Muscle of leg (tissue), 11 donors: Measurements from ENCODE around the gene NOXA1. TPM values are rescaled to one million over a fixed set of nuclear protein-coding genes. Genes with fewer than 3 reads are reported as not detected.
A peak's percentile ranks its signal among the peaks of the same experiment; 100 is the strongest.

Experiments
- DNase-seq: peaks from one replicate; pipeline ENCODE4 v3.0.0; 2013
- H3K27ac ChIP-seq: one replicate; pipeline ENCODE4 v1.5.1; 2013; ENCODE audit warnings: mild to moderate bottlenecking, low read length, control low read depth
- H3K27me3 ChIP-seq: one replicate; pipeline ENCODE4 v1.6.1; 2013; ENCODE audit warnings: low read length; ENCODE audit not compliant: control insufficient read depth, insufficient read depth
- H3K36me3 ChIP-seq: one replicate; pipeline ENCODE4 v1.6.1; 2013; ENCODE audit warnings: low read length; ENCODE audit not compliant: control insufficient read depth, insufficient read depth
- H3K4me1 ChIP-seq: one replicate; pipeline ENCODE4 v1.6.1; 2013; ENCODE audit warnings: low read length; ENCODE audit not compliant: control insufficient read depth, insufficient read depth
- H3K4me3 ChIP-seq: one replicate; pipeline ENCODE4 v1.5.1; 2013; ENCODE audit warnings: low read length, control low read depth
- H3K9me3 ChIP-seq: replicated peaks from 2 replicates; pipeline ENCODE4 v1.6.1; 2013; ENCODE audit warnings: low read depth, low read length; ENCODE audit not compliant: control insufficient read depth
- WGBS: methylation state at CpG from one replicate; pipeline ENCODE4 v1.1.5; 2013; ENCODE audit warnings: missing lambda C conversion rate; ENCODE audit not compliant: insufficient coverage; 5-methylcytosine and 5-hydroxymethylcytosine counted together
- polyA plus RNA-seq, 8 donors: library from polyadenylated mRNA; unstranded; fragments of 120-200 nt; gene quantifications; one replicate each; pipeline versions ENCODE4 v1.2.1 to v1.2.3, GENCODE V29; 2013; ENCODE audit warnings: inconsistent platforms in 1 of 8, low replicate concordance in 1 of 8; ENCODE audit not compliant: insufficient read length in 8 of 8, insufficient read depth in 1 of 8
- total RNA-seq: library from RNA; stranded (reverse); fragments of 120-200 nt; gene quantifications from one replicate; pipeline ENCODE4 v1.2.4, GENCODE V29; 2013

Gene NOXA1
- total and polyA plus RNA-seq, 9 donors, result 0.99 to 5.1 (median 2.3) TPM

- Histone ChIP-seq H3K9me3 (no peaks in the 10 kb centered on the region), H3K4me3 (no peak overlapping the region), H3K4me1 (peaks cover 17% of the 10 kb centered on the region), H3K27ac (no peak overlapping the region), H3K36me3 (no peaks in the 10 kb centered on the region), H3K27me3 (no peaks in the 10 kb centered on the region)
- 91% methylated on average over 17 of the region's 23 CpGs for WGBS
- DNase-seq, result no peak
Observed at GRCh38 chr9:137416006-137416562, 7.1 kb upstream of the NOXA1 start.

GRCh38 chr9:137416563-137417151 is 6.5 kb upstream of the NOXA1 start:
- WGBS, result 91% methylated on average over 40 of the region's 45 CpGs
- Histone ChIP-seq H3K27me3 (no peaks in the 10 kb centered on the region), H3K9me3 (no peaks in the 10 kb centered on the region), H3K36me3 (no peaks in the 10 kb centered on the region), H3K4me3 (no peak overlapping the region), H3K27ac (no peak overlapping the region), H3K4me1 (peaks cover 14% of the 10 kb centered on the region)
- DNase-seq, result no peak

- Histone ChIP-seq H3K27ac (no peak overlapping the region), H3K36me3 (no peaks in the 10 kb centered on the region), H3K4me3 (no peak overlapping the region), H3K27me3 (no peaks in the 10 kb centered on the region), H3K9me3 (no peaks in the 10 kb centered on the region), H3K4me1 (peaks cover 12% of the 10 kb centered on the region)
- 64% methylated on average over 99 of the region's 99 CpGs for WGBS
- no peak for DNase-seq
Observed at GRCh38 chr9:137417161-137418021, 5.8 kb upstream of the NOXA1 start.

- Histone ChIP-seq H3K4me3 (peak overlapping the region; percentile 63), H3K9me3 (no peaks in the 10 kb centered on the region), H3K27me3 (no peaks in the 10 kb centered on the region), H3K4me1 (peaks cover 11% of the 10 kb centered on the region), H3K27ac (no peak overlapping the region), H3K36me3 (no peaks in the 10 kb centered on the region)
- WGBS, result 6% methylated on average over 9 of the region's 11 CpGs
- DNase-seq, result no peak
Observed at GRCh38 chr9:137421838-137422603, 1.2 kb upstream of the NOXA1 start.

GRCh38 chr9:137423514-137424291 is 510 bp downstream of the NOXA1 start:
- Histone ChIP-seq H3K4me1 (peaks cover 11% of the 10 kb centered on the region), H3K27ac (no peak overlapping the region), H3K9me3 (no peaks in the 10 kb centered on the region), H3K4me3 (peak overlapping the region; percentile 19), H3K36me3 (no peaks in the 10 kb centered on the region), H3K27me3 (no peaks in the 10 kb centered on the region)
- DNase-seq, result no peak
- 12% methylated on average over 76 of the region's 77 CpGs for WGBS

GRCh38 chr9:137426018-137426681 is 3.0 kb downstream of the NOXA1 start:
- no peak overlapping the region for H3K27ac ChIP-seq
- no peak overlapping the region for H3K4me3 ChIP-seq
- peaks cover 21% of the 10 kb centered on the region for H3K4me1 ChIP-seq
- WGBS, result 67% methylated on average over 13 of the region's 18 CpGs
- DNase-seq, result no peak
- no peaks in the 10 kb centered on the region for H3K9me3 ChIP-seq
- H3K27me3 ChIP-seq, result no peaks in the 10 kb centered on the region
- no peaks in the 10 kb centered on the region for H3K36me3 ChIP-seq

GRCh38 chr9:137427454-137428310 is 4.5 kb downstream of the NOXA1 start:
- Histone ChIP-seq H3K4me3 (no peak overlapping the region), H3K9me3 (no peaks in the 10 kb centered on the region), H3K27me3 (no peaks in the 10 kb centered on the region), H3K4me1 (peaks cover 17% of the 10 kb centered on the region), H3K36me3 (no peaks in the 10 kb centered on the region), H3K27ac (no peak overlapping the region)
- WGBS, result 61% methylated on average over 26 of the region's 27 CpGs
- DNase-seq, result no peak

- no peaks in the 10 kb centered on the region for H3K9me3 ChIP-seq
- no peak for DNase-seq
- WGBS, result 79% methylated on average over 5 of the region's 6 CpGs
- no peaks in the 10 kb centered on the region for H3K27me3 ChIP-seq
- H3K36me3 ChIP-seq, result no peaks in the 10 kb centered on the region
- no peak overlapping the region for H3K4me3 ChIP-seq
- H3K27ac ChIP-seq, result no peak overlapping the region
- H3K4me1 ChIP-seq, result peaks cover 17% of the 10 kb centered on the region
Observed at GRCh38 chr9:137428311-137428630, 5.1 kb downstream of the NOXA1 start.
